Activated CD4-positive, alpha-beta T cell treated with anti-CD3 and anti-CD28 coated beads, Interleukin-2, amount 10 ng/mL, durations not matched to agents 7 days and 5 days (primary cell): ENCODE data around the gene SUCO. TPM values are rescaled to one million over a fixed set of nuclear protein-coding genes. Genes with fewer than 3 reads are reported as not detected.

Experiments used
- total RNA-seq, 2 experiments: library from RNA; stranded (reverse); gene quantifications; one replicate each; pipeline ENCODE4 v1.2.3, GENCODE V29; 2021

The SUCO gene
- total RNA-seq, 2 experiments from 2014 or later, result 31.4 to 38.3 TPM

Other genes starting within 250 kb of the SUCO start
- gene C1orf105, start 112.5 kb upstream of the SUCO start, total RNA-seq, result not detected
- gene PIGC, start 89.1 kb upstream of the SUCO start, total RNA-seq, result 10 to 100 TPM; 28.6 to 32.7 TPM
- 1 to 10 TPM; 1.4 to 1.6 TPM for gene FASLG, start 126.0 kb downstream of the SUCO start, total RNA-seq